ENCODE data around the gene MOB3A. TPM values are rescaled to one million over a fixed set of nuclear protein-coding genes. Genes with fewer than 3 reads are reported as not detected.
A peak's percentile ranks its signal among the peaks of the same experiment; 100 is the strongest.

MOB3A gene
- total and polyA plus RNA-seq, 12 donors: 8.9 to 30.5 (median 15.7) TPM

DNA sequence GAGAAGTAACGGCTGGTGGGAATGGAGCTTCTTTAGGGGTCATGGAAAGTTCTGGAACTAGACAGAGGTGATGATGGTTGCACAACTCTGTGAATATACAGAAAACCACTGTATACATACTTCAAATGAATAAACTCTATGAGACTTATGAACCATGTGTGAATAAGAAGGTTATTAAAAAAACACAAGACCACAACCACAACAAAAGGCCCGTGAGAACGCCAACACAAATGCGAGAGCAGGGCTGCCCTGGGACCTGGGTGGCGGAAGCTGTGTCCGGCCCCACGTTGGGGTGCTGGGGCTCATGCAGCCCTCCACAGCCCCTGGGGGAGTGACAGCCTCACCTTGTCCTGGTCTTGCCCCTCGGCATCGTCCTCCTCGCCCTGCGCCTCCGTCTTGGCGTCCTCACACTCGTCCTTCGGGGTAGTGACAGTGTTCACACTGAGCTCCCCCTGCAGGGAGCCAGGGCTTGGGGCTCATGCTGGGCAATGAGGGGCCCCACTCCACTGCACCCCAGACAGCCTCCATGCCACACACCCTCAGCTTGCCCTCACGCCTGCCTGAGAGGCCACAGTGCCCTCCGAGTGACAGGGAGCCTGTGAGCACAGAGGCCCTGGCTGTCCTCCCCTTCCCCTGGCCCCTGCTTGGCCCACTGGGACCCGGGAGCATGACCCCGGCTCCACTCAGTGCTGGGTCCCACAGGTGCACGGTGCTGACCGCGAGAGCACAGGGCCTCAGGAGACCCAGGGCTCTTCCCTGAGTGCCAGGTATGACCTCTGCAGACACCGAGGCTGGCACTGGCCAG lies 16.6 kb upstream of the MOB3A start:
- Histone ChIP-seq H3K4me1 (peaks cover 0 to 6% (median 0%) of the 10 kb centered on the region in 9 donors), H3K27ac (no peak overlapping the region), H3K27me3 (no peaks in the 10 kb centered on the region), H3K9me3 (no peaks in the 10 kb centered on the region), H3K36me3 (peaks cover 19 to 100% (median 94%) of the 10 kb centered on the region in 9 donors), H3K4me3 (no peak overlapping the region)
- ATAC-seq (peak in 2 of 8 donors; percentile 19 to 20), DNase-seq (peak in 1 of 2 donors; percentile 19)
- intact Hi-C loops (cut with DNase I): no loop called here
- WGBS, 2 donors: 79 to 83% methylated on average over 23 of the region's 23 CpGs
- TF ChIP-seq, protein P1, sequence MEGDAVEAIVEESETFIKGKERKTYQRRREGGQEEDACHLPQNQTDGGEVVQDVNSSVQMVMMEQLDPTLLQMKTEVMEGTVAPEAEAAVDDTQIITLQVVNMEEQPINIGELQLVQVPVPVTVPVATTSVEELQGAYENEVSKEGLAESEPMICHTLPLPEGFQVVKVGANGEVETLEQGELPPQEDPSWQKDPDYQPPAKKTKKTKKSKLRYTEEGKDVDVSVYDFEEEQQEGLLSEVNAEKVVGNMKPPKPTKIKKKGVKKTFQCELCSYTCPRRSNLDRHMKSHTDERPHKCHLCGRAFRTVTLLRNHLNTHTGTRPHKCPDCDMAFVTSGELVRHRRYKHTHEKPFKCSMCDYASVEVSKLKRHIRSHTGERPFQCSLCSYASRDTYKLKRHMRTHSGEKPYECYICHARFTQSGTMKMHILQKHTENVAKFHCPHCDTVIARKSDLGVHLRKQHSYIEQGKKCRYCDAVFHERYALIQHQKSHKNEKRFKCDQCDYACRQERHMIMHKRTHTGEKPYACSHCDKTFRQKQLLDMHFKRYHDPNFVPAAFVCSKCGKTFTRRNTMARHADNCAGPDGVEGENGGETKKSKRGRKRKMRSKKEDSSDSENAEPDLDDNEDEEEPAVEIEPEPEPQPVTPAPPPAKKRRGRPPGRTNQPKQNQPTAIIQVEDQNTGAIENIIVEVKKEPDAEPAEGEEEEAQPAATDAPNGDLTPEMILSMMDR (IDR thresholded peaks at IDR 0.05): no peak

DNA sequence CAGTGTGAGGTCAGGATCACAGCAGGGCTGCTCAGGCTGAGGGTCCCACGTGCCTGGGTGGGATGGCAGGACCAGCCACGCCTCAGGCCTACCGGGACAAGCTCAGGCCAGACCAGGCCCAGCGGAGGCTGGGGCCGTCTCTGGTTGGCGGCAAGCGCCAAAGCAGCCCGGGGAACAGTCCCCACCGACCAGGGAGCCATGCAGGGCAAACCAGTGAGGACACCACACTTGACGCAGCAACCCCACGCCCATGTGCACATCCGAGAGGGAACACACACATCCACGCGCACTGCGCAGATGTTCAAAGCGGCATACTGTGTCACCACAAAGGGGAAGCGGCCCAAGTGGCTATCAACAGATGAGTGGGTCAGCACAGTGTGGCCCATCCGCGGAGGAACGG lies 15.8 kb upstream of the MOB3A start:
- intact Hi-C loops (cut with DNase I): no loop called here
- H3K9me3 ChIP-seq: no peaks in the 10 kb centered on the region
- H3K27ac ChIP-seq: no peak overlapping the region
- peaks cover 19 to 100% (median 92%) of the 10 kb centered on the region in 9 donors for H3K36me3 ChIP-seq
- H3K4me3 ChIP-seq: no peak overlapping the region
- peaks cover 0 to 6% (median 0%) of the 10 kb centered on the region in 9 donors for H3K4me1 ChIP-seq
- ATAC-seq: no peak
- no peaks in the 10 kb centered on the region for H3K27me3 ChIP-seq
- WGBS, 2 donors: 91 to 92% methylated on average over 20 of the region's 20 CpGs
- no peak for DNase-seq
- TF ChIP-seq, protein P1 (IDR thresholded peaks at IDR 0.05): no peak

DNA sequence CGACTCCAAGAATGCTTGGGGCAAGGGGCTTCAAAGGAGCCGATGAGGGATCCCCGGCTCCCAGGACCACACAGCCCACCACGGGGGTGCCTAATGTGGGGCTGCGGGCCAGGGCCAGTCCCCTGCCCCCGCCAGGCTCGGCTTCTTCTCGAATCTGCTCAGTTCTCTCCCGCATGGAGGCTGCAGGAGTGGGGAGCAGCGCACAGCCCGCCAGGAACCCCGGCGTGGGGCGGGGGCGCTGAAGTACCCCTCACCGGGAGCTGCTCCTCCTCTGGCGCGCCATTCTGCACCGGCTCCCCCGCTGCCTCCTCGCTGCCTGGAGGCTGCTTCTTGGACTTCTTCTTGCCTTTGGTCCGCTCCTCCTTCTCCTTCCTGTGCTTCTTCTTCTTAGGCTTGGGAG lies 15.3 kb upstream of the MOB3A start:
- ATAC-seq (no peak), DNase-seq (no peak)
- Histone ChIP-seq H3K4me1 (peaks cover 0 to 6% (median 0%) of the 10 kb centered on the region in 9 donors), H3K27me3 (no peaks in the 10 kb centered on the region), H3K27ac (no peak overlapping the region), H3K9me3 (no peaks in the 10 kb centered on the region), H3K4me3 (no peak overlapping the region), H3K36me3 (peaks cover 20 to 100% (median 92%) of the 10 kb centered on the region in 9 donors)
- intact Hi-C loops (cut with DNase I): no loop called here
- TF ChIP-seq, protein P1 (IDR thresholded peaks at IDR 0.05): no peak
- WGBS, 2 donors: 95 to 97% methylated on average over 22 of the region's 22 CpGs

DNA sequence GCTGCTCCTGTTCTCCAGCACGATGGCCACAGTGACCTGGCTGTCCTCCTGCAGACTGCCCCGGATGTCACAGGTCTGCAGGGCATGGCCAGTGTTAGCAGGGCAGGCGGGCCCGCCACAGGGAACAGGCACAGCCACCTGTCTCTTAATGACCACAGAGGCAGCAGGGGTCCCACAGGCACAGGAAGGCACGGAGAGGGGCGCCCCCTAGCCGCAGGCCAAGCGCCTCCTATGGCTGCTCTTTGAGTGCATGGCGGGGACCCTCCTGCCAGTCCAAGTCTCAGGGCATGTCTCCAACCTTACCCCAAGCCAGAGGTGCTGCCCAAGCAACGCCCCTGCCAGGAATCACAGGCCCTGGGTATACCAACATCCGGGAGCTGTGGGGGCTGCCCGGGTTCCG lies 14.7 kb upstream of the MOB3A start:
- no peak for ATAC-seq
- 93 to 94% methylated on average over 13 of the region's 13 CpGs for WGBS, 2 donors
- H3K4me3 ChIP-seq: no peak overlapping the region

More for the DNA sequence above, 14.7 kb upstream of the MOB3A start:
- Histone ChIP-seq H3K4me1 (peaks cover 0 to 6% (median 0%) of the 10 kb centered on the region in 9 donors), H3K27ac (no peak overlapping the region), H3K27me3 (no peaks in the 10 kb centered on the region), H3K9me3 (peaks cover 0 to 3% (median 0%) of the 10 kb centered on the region in 11 donors), H3K36me3 (peaks cover 14 to 100% (median 92%) of the 10 kb centered on the region in 9 donors)
- DNase-seq: no peak
- intact Hi-C loops (cut with DNase I): no loop called here
- TF ChIP-seq, protein P1 (IDR thresholded peaks at IDR 0.05): peak in 1 of 9 donors; percentile 8

Measured in heart right ventricle (tissue), 16 donors.